ENCODE results near the gene COP1.

The COP1 gene

DNA sequence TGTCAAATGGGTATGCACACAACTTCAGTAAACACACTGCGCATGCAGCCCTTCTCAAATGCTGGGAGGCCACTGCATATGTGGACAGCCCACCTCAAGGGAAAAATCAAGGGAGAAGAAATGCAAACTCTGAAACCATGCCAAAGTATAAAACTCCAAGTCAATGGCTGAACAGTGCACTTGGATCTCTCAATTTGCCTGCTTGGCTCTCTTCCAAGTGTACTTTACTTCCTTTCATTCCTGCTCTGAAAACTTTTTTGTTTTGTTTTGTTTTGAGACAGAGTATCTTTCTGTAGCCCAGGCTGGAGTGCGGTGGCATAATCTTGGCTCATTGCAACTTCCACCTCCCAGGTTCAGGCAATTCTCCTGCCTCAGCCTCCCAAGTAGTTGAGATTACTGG is 18.8 kb upstream of the COP1 start:
- no peak for TF ChIP-seq CTCF (IDR thresholded peaks at IDR 0.05; ENCODE audit: borderline replicate concordance, insufficient read depth, low read depth, low read length)
- H3K4me3 ChIP-seq (ENCODE audit: low read depth, low read length): no peak overlapping the region

- TF ChIP-seq CTCF (IDR thresholded peaks at IDR 0.05; ENCODE audit: borderline replicate concordance, insufficient read depth, low read depth, low read length): no peak
- H3K4me3 ChIP-seq (ENCODE audit: low read depth, low read length): no peak overlapping the region
Observed at GRCh38 chr1:176225479-176225875, 18.4 kb upstream of the COP1 start.

- no peak for TF ChIP-seq CTCF (IDR thresholded peaks at IDR 0.05; ENCODE audit: borderline replicate concordance, insufficient read depth, low read depth, low read length)
- no peak overlapping the region for H3K4me3 ChIP-seq (ENCODE audit: low read depth, low read length)
Observed at GRCh38 chr1:176222196-176222595, 15.1 kb upstream of the COP1 start.

GRCh38 chr1:176220100-176220689 is 13.1 kb upstream of the COP1 start:
- H3K4me3 ChIP-seq (ENCODE audit: low read depth, low read length): no peak overlapping the region
- TF ChIP-seq CTCF (IDR thresholded peaks at IDR 0.05; ENCODE audit: borderline replicate concordance, insufficient read depth, low read depth, low read length): no peak

DNA sequence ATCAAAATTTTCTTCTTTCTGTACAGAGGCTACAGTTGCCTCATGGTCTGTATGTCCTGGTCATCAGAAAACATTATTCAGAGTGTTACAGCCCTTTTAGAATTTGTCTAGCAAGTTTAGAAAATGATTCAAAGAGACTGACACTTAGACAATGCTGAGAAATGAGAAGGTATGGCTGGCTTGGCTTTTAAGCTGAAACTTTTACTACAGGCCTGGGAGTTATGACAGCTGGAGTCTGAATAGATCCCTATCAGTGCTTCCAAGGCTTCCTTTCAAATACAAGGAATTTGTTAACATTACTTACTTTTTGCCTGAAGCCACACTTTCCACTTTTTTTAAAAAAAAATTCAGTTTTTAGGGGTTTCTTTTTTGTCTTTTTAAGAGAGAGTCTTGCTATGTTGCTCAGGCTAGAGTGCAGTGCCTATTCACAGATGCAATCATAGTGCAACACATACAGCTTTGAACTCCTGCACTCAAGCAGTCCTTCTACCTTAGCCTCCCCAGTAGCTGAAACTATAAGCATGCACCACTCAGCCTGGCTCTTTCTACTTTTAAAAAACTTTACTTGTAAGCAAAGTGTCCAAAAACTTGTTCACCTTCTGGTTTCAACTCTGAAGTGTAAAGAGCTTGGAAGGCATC is 10.5 kb upstream of the COP1 start:
- TF ChIP-seq CTCF (IDR thresholded peaks at IDR 0.05; ENCODE audit: borderline replicate concordance, insufficient read depth, low read depth, low read length): no peak
- no peak overlapping the region for H3K4me3 ChIP-seq (ENCODE audit: low read depth, low read length)

DNA sequence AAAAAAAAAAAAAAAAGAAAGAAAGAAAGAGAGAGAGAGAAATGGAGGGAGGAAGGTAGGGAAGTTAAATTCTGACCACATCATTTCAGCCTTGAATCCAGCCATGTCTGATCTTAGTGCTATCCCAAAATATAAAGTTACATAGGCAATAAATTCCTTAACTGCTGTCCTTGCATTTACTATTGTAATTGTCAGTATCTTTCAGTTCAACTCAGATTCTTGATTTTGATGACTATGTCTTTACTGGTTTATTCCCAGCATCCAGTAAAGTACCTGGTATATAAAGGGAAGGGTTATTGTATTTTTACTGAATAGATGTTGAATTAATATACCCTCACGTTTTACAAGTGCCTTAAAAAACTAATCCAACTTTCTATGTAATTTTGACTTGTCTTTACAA is 8.9 kb upstream of the COP1 start:
- no peak for TF ChIP-seq CTCF (IDR thresholded peaks at IDR 0.05; ENCODE audit: borderline replicate concordance, insufficient read depth, low read depth, low read length)

More for the DNA sequence above, 8.9 kb upstream of the COP1 start:
- H3K4me3 ChIP-seq (ENCODE audit: low read depth, low read length): no peak overlapping the region

Measured in GM12875 (cell line).